ENCODE results near the gene SDK2.

The SDK2 gene

DNA sequence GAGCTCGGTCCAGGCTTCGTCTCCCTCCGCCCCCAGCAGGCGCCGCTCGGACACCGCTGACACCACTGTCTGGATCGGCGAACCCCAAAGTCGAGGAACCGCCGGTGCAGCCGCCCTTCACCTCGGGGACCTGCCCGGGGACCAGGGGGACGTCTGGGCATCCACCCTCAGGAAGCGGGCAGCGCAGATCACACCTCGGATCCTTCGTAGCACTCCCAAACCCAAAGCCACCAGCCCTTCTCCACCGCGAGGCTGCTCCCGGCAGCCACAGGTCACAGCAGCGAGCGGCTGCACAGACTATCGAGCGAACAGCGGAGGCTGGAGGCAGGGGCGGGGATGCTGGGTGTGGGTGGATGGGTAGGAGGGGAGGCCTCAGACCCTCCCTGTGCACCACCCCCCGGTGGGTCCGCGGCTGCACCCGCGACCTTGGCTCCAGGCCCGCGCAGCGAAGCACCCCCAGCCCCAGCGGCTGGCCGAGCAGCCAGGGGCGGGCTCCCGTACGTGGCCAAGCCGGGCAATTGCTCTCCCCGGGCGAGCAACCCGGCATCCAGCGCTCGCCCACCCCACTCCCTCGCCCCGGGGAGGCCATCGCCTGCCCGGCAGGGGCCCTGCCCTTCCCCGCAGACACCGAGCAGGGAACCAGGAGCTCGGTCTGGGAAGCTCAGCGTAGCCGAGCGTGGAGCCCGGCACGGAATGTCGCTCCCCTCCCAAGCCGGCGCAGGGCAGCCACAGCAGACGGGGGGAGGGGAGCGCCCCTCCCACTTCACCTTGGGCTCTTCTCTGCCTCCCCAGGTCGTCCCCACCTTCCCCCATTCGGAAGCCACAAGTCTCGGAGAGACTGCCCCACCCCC, 1.0 kb downstream of the SDK2 start:
- Histone ChIP-seq H3K9ac (ENCODE audit: low read length) (no peak overlapping the region), H3K27ac (ENCODE audit: low read length) (no peak overlapping the region), H3K4me3 (ENCODE audit: low read length) (no peak overlapping the region), H3K36me3 (replicated peaks; ENCODE audit: insufficient read depth, low read length) (no peaks in the 10 kb centered on the region), H3F3A (ENCODE audit: insufficient read depth, low read length) (no peaks in the 10 kb centered on the region), H3K9me2 (replicated peaks; ENCODE audit: insufficient read depth, low read length) (no peaks in the 10 kb centered on the region), H3K4me1 (ENCODE audit: low read length) (no peaks in the 10 kb centered on the region), H3K79me2 (ENCODE audit: low read length) (no peaks in the 10 kb centered on the region), H3K9me3 (replicated peaks; ENCODE audit: insufficient read depth, low read length) (no peaks in the 10 kb centered on the region), H3K4me2 (ENCODE audit: low read depth, low read length) (no peak overlapping the region), H2AFZ (ENCODE audit: low read length) (no peak overlapping the region), H3K27me3 (replicated peaks; ENCODE audit: insufficient read depth, low read length) (peaks cover 89% of the 10 kb centered on the region), H4K20me1 (ENCODE audit: insufficient read depth, low read length) (no peaks in the 10 kb centered on the region)
- no peak for TF ChIP-seq EZH2 (optimal IDR thresholded peaks at IDR 0.05; ENCODE audit: low read depth, low read length)
- TF ChIP-seq EZH2phosphoT487 (IDR thresholded peaks at IDR 0.05; ENCODE audit: low read length), result no peak
- TF ChIP-seq CTCF (IDR thresholded peaks at IDR 0.05; ENCODE audit: low read length), result no peak
- DNase-seq, result no peak

GRCh38 chr17:73642659-73643000, 1.6 kb downstream of the SDK2 start:
- H3K4me2 ChIP-seq (ENCODE audit: low read depth, low read length), result no peak overlapping the region
- H3K27me3 ChIP-seq (replicated peaks; ENCODE audit: insufficient read depth, low read length), result peaks cover 83% of the 10 kb centered on the region
- no peak overlapping the region for H2AFZ ChIP-seq (ENCODE audit: low read length)

GRCh38 chr17:73641826-73642600, 2.2 kb downstream of the SDK2 start:
- Histone ChIP-seq H3K9me3 (replicated peaks; ENCODE audit: insufficient read depth, low read length) (no peaks in the 10 kb centered on the region), H3K4me1 (ENCODE audit: low read length) (no peaks in the 10 kb centered on the region), H3K4me3 (ENCODE audit: low read length) (no peak overlapping the region), H3K9me2 (replicated peaks; ENCODE audit: insufficient read depth, low read length) (no peaks in the 10 kb centered on the region), H3K9ac (ENCODE audit: low read length) (no peak overlapping the region), H2AFZ (ENCODE audit: low read length) (no peak overlapping the region), H3K36me3 (replicated peaks; ENCODE audit: insufficient read depth, low read length) (no peaks in the 10 kb centered on the region), H3K4me2 (ENCODE audit: low read depth, low read length) (no peak overlapping the region), H3K27ac (ENCODE audit: low read length) (no peak overlapping the region), H3K79me2 (ENCODE audit: low read length) (no peaks in the 10 kb centered on the region), H3F3A (ENCODE audit: insufficient read depth, low read length) (no peaks in the 10 kb centered on the region), H4K20me1 (ENCODE audit: insufficient read depth, low read length) (no peaks in the 10 kb centered on the region), H3K27me3 (replicated peaks; ENCODE audit: insufficient read depth, low read length) (peaks cover 78% of the 10 kb centered on the region)
- DNase-seq, result no peak
- TF ChIP-seq EZH2 (optimal IDR thresholded peaks at IDR 0.05; ENCODE audit: low read depth, low read length) (no peak), EZH2phosphoT487 (IDR thresholded peaks at IDR 0.05; ENCODE audit: low read length) (no peak), CTCF (IDR thresholded peaks at IDR 0.05; ENCODE audit: low read length) (no peak)

More at GRCh38 chr17:73642659-73643000, 1.6 kb downstream of the SDK2 start:
- H3K9me2 ChIP-seq (replicated peaks; ENCODE audit: insufficient read depth, low read length), result no peaks in the 10 kb centered on the region
- no peaks in the 10 kb centered on the region for H3K79me2 ChIP-seq (ENCODE audit: low read length)
- no peak for TF ChIP-seq EZH2 (optimal IDR thresholded peaks at IDR 0.05; ENCODE audit: low read depth, low read length)
- TF ChIP-seq EZH2phosphoT487 (IDR thresholded peaks at IDR 0.05; ENCODE audit: low read length), result no peak
- no peak for TF ChIP-seq CTCF (IDR thresholded peaks at IDR 0.05; ENCODE audit: low read length)
- H3F3A ChIP-seq (ENCODE audit: insufficient read depth, low read length), result no peaks in the 10 kb centered on the region
- H3K36me3 ChIP-seq (replicated peaks; ENCODE audit: insufficient read depth, low read length), result no peaks in the 10 kb centered on the region
- DNase-seq, result no peak
- H4K20me1 ChIP-seq (ENCODE audit: insufficient read depth, low read length), result no peaks in the 10 kb centered on the region
- no peak overlapping the region for H3K9ac ChIP-seq (ENCODE audit: low read length)
- H3K9me3 ChIP-seq (replicated peaks; ENCODE audit: insufficient read depth, low read length), result no peaks in the 10 kb centered on the region
- no peak overlapping the region for H3K4me3 ChIP-seq (ENCODE audit: low read length)
- no peak overlapping the region for H3K27ac ChIP-seq (ENCODE audit: low read length)
- H3K4me1 ChIP-seq (ENCODE audit: low read length), result no peaks in the 10 kb centered on the region

All from MM.1S (cell line).